ENCODE results near the gene APIP.
"Not testable (repeated sequence)": the region's sequence is repeated elsewhere in the genome, so short reads cannot be mapped to it uniquely, and the experiment has no call there.

APIP gene

DNA sequence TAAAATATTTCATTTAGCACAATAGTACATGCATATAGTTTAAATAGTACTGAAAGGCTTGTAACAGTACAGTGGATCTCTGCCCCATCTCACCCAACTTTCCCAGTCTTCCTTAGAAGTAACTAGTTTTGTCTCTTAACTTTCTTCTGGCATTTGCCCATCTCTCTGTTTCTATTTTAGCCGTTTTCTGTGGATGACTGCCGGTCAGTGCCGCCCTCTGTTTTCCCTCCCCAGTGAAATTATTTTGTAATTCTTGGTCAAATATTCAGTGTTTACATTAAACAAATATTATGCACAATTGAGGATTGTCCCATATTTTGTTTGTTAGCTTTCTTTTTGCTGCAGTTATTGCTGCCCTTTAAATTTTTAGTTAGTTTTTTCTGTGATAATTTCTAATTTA lies 8.5 kb upstream of the APIP start:
- no peak for DNase-seq

DNA sequence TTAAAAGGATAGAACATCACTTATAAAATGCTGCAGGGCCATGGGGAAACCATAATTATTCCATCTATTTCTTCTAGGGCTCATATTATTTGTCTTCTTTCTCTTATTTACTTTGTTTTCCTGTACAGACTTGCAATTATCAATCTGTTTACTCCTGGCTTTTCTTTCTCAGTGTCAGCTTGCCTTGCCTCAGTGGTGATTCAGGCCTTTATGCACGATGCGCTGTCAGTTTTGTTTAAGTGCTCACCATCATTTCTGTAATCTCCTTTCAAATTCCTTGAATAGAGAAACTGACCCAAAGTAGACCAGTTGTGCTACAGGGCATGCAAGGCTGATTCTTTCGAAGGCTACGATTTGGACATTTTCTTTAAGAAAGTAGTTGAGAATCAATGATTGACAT lies 5.0 kb upstream of the APIP start:
- DNase-seq = no peak

DNA sequence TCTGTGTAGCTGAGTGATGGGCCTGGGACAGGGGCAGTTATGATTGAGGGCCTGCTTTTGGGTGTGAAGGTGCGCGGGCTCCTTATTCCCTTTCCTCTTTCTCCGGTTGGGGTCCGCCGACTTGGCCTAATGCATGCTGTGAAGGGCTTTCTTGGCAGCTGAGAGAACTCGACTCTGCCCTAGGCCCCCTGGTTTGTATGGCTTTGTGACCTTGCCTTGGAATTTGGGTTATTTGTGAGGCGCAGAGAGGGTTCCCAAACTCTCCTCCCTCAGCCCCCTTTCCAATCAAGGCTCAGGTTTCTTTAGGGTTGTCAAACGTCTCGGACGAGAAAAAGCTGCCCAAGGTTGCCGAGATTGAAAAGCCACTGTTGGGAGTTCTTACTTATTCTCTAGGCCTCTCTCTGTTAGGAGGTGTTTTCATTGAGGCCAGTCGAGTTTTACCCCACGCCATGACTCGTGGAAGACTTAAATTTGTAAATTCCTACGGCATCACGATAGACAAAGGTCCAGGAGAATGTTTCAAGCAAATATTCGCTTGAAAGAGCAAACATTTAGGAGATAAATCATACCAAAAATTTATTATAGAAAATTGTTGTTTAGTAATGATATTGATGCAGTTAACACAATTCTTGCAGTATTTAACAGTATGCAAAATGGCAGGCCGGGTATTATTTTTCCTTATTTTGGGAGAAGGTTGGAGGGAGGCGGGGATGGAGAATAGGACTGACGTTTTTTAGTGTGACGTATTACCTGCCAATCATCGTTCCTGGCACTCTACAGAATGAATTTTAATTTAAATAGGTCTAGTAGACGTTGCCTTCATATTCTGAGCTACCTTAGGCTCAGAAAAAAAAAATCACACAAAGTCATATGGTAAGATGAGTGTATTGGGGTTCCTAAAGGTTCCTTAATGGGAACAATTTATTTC lies 928 bp upstream of the APIP start:
- no peak for DNase-seq

DNA sequence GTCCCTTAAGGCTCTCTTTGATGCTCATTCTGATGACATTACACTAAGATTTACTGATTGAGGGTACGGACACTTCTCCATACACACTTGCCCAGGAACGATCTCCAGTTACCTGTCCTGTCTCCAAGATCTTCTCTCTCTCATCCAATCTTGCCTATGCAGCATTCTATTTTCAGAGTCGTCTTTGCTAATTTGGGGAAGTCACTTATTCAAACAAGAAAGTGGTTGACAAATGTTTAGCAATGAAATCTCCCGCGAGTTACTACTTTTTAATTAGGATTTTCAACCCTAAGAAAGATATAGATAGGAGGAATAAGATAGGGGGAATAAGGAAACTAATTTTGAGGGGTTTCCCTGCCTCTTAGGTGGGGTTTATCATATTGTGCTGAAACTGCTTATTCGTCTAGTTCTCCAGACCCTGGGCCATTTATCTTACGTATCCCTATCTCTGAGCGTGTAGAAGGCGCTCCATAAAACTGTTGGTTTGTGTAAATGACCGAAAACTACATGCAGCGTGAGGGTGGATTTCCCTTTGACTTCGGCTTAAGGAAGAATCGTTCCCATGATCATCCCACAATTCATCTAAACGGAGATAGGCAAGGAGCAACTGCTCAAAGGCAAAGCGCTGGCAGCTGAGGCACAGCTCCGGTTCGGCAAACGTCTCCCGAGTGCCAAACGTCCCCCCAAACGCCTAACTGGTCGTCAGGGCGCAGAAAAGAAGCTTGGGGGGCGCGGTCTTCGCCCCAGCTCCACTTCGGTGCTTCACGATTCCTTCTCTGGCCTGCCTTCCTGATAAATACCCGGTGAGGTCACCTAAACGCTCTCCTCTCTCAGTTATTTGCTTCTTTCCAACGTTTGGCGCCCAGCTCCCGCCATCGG lies 804 bp downstream of the APIP start:
- DNase-seq = no peak

DNA sequence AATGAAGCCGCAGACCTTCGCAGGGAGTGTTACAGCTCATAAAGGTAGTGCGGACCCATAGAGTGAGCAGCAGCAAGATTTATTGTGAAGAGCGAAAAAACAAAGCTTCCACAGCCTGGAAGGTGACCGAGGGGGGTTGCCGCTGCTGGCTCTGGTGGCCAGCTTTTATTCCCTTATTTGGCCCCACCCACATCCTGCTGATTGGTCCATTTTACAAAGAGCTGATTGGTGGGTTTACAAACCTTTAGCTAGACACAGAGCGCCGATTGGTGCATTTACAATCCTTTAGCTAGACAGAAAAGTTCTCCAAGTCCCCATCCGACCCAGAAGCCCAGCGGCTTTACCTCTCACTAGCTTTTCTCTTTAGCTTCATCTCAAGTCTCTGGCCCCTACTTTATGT lies 2.6 kb downstream of the APIP start:
- not testable (repeated sequence) for DNase-seq

DNA sequence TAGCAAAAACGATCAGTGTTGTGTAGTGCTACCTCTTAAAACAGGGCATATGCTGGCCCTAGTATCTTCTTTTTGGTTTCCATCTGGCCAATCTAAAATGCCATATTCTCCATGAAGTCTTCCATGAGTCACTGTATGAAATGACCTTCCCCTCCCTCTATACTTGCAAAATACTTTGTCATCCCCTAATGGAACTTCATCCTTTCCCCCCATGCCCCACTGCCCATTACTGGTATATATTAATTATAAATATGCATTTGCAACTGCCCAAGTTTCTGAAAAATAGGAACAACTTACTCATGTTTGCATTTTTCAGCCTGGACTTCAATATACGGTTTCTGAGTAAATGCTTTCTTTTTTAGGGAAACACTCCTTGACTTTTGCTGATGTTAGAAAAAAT lies 4.5 kb downstream of the APIP start:
- DNase-seq = no peak

DNA sequence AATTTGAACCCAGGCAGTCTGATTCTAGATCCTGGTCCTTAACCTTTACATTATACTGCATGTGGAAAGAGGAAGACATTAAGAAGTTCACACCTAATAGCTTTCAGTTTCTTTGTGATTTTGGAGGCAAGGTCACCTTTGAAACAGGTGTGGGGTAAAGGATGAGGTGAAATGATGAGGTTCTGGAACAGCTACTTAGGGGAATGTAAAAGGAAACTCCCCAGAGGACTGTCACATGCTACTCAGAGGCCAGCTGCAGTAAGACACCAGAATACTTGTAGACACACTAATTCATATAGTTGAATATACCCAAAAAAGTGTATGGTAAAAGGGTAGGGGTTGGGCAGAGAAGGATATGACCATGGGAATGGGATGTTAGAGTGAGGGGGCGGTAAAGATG lies 5.4 kb downstream of the APIP start:
- DNase-seq = no peak

DNA sequence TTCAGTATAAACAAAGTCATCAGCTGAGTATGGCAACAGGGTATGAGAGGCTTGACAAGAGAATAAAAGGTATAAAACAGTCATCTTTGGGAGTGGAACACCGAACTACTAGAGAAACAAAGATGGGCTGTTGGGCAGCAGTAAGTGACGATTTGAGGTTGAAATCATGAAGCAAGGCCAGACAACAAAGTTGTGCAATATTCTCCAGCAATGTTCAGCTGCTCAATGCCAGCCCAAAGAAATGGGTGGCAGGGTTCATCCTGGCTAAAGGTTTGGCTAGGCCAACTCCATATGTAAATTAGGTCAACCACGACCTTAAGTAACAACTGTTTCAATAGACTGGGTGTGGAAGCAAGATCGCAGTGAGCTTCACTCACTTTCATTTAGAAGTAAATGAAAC lies 6.2 kb downstream of the APIP start:
- DNase-seq = no peak

DNA sequence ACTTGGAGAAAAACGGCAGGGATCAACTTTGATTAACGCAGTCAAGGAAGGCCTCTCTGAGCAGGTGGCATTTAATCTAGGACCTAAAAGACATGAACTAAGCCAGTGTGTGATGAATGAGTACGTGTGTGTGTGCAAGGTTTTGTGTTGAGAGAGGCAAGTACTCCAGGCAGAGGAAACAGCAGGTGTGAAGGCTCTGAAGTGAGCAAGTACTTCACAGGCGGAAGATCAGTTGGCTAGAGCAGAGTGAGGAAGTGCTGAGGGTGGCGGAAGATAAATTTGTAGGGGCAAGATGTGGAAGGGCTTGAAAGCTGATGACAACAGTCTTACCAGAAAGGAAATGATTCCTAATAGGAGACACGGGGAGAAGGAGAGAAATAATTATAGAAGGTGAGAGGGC lies 6.8 kb downstream of the APIP start:
- DNase-seq = no peak

DNA sequence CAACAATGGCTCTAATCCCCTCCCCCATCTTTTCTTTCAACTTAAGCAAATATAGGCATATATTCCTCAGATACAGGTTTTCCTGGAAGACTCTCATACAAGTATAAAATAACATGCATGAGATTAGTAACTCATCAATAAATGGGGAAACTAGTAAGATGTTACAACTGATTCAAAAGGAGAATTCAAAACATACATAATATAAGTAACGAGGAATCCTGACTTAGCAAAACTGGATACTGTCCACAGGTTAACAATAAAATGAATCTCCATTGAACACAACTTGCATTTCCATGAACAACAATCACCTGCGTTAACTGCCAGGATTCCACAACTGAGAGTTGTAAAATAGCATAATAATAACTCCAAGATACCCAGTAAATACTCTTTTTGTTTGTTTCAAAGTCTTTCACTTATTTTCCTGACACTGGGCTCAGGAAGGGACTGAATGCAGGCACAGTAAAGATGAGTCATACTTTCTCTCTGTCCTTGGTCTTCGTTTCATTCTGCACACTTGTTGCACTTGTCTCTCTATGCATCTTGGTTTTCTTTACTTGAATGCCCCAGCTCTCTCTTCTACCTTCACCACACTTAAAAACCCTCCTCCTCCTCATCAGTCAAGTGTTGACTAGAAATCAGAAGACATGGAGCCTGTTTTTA lies 8.1 kb downstream of the APIP start:
- DNase-seq = no peak

DNA sequence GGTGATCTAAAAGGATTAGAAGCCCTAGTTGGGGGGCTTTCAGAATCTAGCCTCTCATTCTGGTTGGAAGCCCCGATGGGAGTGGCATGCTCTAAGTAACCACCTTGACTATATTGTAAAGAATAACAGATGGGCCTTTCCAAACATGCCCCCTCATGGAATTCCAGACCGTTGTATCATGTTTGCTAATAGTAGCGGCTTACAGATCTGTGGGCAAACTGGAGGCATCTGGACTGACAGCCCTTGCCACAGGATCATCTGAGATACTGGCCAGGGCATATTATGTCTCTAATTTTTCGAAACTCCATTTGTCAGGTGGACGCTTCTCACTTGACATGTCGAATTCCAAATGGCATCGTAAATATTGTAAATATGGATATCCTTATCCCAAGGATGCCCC lies 10.5 kb downstream of the APIP start:
- DNase-seq = no peak

DNA sequence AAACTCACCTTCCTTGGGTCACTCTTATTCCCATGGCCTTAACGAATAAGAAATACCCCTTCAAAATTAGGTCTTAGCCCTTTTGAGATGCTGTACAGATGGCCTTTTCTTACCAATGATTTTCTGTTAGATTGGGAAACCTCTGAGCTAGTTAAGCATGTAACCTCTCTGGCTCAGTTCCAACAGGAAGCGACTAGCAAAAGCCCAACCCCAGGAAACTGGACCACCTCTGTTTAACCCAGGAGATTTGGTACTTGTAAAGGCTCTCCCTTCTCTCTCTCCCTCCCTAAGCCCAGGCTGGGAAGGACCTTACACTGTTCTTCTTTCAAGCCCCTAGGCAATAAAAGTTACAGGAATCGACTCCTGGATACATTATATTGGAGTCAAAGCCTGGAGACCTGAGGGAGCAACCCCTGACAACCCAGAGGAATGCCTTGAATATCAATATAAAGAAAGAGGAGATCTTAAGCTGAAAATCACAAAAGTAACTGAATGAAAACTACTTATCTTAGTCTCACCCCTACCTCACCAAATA lies 11.7 kb downstream of the APIP start:
- DNase-seq = no peak

DNA sequence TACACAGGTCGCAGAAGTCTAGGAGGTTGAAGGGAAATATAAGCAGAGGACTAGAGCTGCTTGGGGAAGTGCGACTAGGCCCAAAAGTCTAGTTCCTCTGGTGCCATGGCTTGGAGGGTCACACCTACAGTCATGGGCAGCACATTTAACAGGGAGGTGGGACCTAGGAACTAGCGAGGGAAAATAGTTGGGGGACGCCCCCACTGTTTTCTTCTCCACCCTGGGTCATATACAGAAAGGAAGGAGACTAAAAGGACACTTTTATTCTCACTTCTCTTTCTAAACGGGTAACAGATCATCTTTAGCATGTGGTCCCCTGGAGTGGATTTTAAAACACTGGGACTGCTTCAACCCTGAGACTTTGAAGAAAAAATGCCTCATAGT lies 16.6 kb downstream of the APIP start:
- DNase-seq = peak; percentile 30

DNA sequence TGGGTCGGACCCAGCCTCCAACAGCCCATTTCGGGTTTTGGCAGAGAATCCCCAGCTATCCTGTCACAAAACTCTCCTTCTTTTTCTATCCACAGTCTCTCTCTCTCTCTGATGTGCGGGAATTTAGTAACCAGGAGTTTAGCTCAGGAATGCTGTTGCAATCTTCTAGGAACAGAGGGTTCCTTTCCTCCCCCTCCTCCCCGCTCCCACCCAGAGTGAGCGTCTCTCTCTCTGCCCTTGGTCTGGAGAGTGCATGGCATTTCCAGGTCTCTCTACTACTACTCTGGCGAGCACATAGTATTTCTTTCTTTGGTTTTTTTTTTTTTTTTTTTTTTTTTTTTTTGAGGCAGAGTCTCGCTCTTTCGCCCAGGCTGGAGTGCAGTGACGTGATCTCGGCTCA lies 17.7 kb downstream of the APIP start:
- no peak for DNase-seq

DNA sequence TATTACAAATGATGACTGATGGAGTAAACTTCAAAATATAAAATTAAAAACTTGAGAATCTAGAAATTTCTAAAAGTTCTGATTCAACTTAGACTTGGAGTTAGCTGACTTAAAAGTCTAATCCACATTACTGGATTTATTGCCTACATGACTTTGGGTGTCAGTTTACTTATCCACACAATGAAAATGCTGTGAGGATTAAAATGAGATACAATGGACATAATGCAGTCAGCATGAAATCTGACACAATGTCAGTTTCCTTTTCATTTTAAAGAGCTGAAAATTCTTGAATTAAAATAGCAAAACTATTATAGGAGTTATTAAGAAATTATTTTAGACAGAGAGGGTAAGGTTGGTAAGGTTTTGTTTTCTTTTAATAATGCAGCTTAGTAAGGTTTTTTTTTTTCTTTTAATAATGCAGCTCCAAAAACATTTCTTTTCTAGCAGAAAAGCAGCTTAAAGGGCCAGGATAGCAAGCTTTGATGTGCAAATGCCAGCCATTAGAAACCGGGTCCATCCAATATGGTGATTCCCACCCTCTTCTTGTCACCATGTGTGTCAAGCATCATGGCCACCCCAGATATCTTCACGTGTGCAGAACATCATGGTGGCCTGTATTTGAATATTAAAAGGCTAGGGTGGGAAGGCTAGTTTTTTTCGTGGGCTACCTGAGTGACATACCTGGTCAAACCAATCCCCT lies 18.9 kb downstream of the APIP start:
- no peak for DNase-seq

DNA sequence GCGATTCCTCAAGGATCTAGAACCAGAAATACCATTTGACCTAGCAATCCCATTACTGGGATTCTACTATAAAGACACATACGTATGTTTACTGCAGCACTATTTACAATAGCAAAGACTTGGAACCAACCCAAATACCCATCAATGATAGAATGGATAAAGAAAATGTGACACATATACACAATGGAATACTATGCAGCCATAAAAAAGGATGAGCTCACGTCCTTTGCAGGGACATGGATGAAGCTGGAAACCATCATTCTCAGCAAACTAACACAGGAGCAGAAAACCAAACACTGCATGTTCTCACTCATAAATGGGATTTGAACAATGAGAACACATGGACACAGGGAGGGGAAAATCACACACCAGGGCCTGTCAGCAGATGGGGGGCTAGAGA lies 20.0 kb downstream of the APIP start:
- DNase-seq = not testable (repeated sequence)

DNA sequence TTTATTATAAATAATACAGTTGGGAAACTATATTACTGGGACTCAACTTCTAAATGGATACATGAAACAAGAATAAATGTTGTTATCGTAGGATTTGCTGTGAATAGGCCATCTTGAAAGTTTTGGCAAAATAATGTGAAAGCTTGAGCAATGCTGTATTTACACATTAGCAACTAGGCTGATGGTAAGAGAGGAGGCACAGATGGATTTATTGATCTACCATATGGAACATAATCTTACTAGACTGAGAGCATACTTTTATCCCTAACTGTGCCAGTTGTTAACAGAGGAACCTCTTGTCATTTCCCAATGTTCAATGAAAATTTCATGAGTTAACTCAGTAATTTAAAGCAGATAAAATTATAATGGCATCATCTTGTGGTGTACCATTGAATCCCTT lies 22.8 kb downstream of the APIP start:
- no peak for DNase-seq

DNA sequence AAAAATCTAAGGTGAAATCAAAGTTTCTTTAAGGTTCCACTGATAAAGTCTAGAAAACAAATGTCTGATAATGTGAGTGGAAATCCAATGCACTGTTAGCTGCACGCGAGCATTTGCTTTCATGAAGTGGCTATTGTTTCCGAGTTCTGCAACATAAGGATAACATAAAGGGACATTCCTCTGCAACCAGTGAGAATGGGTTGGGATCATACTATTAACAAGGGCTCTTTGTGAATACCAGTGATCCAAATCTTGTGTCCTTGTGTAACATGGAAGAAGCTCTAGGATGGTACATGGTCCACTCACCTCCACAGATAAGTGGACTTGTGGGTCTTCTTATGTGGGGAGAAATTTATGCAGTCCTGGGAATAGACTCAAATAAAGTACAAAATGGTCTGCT lies 24.6 kb downstream of the APIP start:
- no peak for DNase-seq

DNA sequence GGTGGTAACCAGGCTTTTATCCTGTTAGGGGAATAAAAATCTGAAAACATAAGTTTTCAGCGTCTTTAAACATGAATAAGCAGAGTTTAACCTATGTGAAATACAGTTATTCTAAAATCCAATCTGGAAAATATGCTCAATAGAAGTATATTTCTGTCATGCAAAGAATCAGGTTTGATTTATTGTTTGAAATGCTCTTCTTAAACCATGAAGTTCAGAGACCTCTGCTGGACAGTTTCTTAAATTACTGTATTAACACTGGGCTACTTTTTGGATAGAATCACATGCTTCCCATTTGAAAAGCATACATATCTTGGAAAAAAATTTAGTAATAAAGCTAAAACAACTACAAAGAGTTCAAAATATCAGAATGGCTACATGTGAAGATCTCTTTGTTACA lies 25.4 kb downstream of the APIP start:
- DNase-seq = no peak

DNA sequence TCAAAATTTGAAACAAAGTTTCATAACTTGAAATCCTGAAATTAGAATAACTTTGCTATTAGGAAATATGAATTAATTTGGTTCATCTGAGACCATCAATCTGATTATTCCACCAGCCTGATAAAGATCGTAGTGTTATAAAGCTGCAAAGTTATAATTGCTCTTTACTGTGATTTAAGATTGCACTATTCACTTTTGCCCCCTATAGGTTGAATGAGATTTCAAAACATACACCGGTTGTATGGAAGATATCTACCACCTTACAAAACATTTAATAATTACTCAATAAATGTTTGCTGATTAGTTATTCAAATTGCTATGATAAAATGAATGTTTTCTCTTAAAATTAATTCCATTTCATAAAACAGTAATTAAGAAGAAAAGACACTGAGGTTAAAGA lies 26.1 kb downstream of the APIP start:
- DNase-seq = no peak

DNA sequence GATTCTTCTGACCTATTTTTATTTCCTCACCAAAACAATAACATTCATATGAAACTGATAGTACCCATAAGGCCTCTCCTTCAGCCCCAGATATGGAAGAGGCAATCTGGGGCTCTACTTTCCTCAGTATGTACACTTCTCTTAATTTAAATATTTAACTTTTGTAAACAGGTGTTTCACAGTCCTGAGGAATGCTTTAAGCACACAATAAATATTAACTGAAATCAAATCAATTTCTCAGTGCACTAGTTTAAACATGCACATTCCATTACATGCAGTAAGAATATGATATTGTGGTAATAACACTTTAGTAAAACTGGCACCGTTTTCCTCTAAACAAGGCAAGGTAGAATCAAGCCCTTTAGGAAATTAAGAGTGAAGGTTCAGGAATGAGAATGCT lies 28.9 kb downstream of the APIP start:
- no peak for DNase-seq

DNA sequence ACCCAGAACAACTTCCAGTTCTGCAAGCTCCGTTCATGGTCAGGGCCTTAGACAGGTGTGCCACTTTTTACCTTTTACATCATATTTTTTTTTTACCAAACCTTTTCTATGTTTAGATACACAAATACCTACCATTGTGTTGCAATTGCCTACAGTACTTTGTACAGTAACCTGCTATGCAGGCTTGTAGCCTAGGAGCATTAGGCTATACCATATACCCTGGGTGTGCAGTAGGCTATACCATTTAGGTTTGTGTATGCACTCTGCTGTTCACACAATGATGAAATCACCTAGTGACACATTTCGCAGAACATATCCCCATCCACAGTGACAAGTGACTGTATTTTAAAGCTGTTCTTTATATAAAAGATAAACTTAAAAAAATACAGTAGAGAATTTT lies 29.6 kb downstream of the APIP start:
- DNase-seq = no peak

DNA sequence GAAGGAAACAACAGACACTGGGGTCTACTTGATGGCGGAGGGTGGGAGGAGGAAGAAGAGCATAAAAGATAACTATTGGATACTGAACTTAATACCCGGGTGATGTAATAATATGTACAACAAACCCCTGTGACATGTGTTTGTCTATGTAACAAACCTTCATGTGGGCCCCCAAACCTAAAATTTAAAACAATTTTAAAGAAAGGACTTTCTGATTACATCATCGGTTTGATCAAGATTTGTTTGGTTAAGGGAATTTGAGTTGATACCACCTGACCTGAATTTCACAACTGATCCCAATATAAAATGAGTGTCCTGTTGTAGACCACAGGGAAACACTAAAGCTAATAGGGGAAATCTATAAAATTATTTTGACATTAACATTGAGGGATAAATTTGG lies 34.3 kb downstream of the APIP start:
- DNase-seq = no peak
